B cell (primary cell): ENCODE results near the gene NEAT1. TPM values are rescaled to one million over a fixed set of nuclear protein-coding genes. Genes with fewer than 3 reads are reported as not detected.

Experiments
- ATAC-seq: fragments of 200-7000 bp; cut with Tn5 transposase; one replicate; pipeline ENCODE4 v1.10.0; 2021; ENCODE audit warnings: low read depth, mild to moderate bottlenecking, moderate number of reproducible peaks, moderate library complexity
- CTCF ChIA-PET: fragments of 350-600 bp; sonication (Branson Sonifier 250); formaldehyde crosslinking; loops from one replicate; lab custom pipeline; 2021; ENCODE audit warnings: antibody characterized with exemption, inconsistent platforms; lab: Charles Lee
- POLR2A ChIA-PET: fragments of 350-600 bp; sonication (Branson Sonifier 250); formaldehyde crosslinking; loops from one replicate; lab custom pipeline; 2021; ENCODE audit warnings: antibody characterized with exemption; lab: Charles Lee
- DNase-seq: peaks from one replicate; pipeline ENCODE4 v3.0.0; 2013
- H2AFZ ChIP-seq: 2 replicates; pipeline ENCODE4 v1.6.1; 2012; ENCODE audit warnings: mild to moderate bottlenecking, low read depth, low read length; ENCODE audit not compliant: insufficient read depth, poor library complexity, severe bottlenecking
- H3K27ac ChIP-seq, 2 donors: 1 replicate in 1 of 2; 2 replicates in 1 of 2; pipeline ENCODE4 v1.5.1; 2012 to 2013; ENCODE audit warnings: low read length in 2 of 2, mild to moderate bottlenecking in 2 of 2, moderate library complexity in 1 of 2
- H3K27me3 ChIP-seq, 4 experiments: fragments of 200-600 bp in 1 of 4; sonication (generic) in 1 of 4; replicated peaks in 1 of 4; 1 replicate in 2 of 4; 2 replicates in 2 of 4; pipeline versions ENCODE4 v1.6.1 to v1.7.0; 2013 to 2016; ENCODE audit warnings: low read length in 3 of 4, mild to moderate bottlenecking in 2 of 4, mixed read lengths in 1 of 4, moderate library complexity in 1 of 4; ENCODE audit not compliant: insufficient read depth in 4 of 4, control insufficient read depth in 3 of 4; ENCODE audit errors: control extremely low read depth in 1 of 4
- H3K36me3 ChIP-seq, 2 experiments: replicated peaks in 1 of 2; 1 replicate in 1 of 2; 2 replicates in 1 of 2; pipeline versions ENCODE4 v1.6.1 to v1.7.1; 2013; ENCODE audit warnings: low read length in 1 of 2; ENCODE audit not compliant: insufficient read depth in 2 of 2, control insufficient read depth in 1 of 2; ENCODE audit errors: control extremely low read depth in 1 of 2, extremely low read depth in 1 of 2
- H3K4me1 ChIP-seq, 2 donors: fragments of 200-600 bp in 1 of 2; sonication (generic) in 1 of 2; 1 replicate in 1 of 2; 2 replicates in 1 of 2; pipeline versions ENCODE4 v1.5.1 to v1.6.1; 2013 to 2017; ENCODE audit warnings: low read length in 2 of 2; ENCODE audit not compliant: control insufficient read depth in 2 of 2, insufficient read depth in 2 of 2
- H3K4me2 ChIP-seq: replicated peaks from 2 replicates; pipeline ENCODE3; 2012; ENCODE audit warnings: mild to moderate bottlenecking, low read depth, low read length; ENCODE audit not compliant: poor library complexity, severe bottlenecking
- H3K4me3 ChIP-seq, 5 experiments: fragments of 200-600 bp in 1 of 5; sonication (generic) in 1 of 5; 1 replicate in 3 of 5; 2 replicates in 2 of 5; pipeline versions ENCODE4 v1.5.1 to v1.7.0; 2011 to 2016; ENCODE audit warnings: low read length in 4 of 5, mild to moderate bottlenecking in 4 of 5, low read depth in 2 of 5, control low read depth in 1 of 5, moderate library complexity in 1 of 5; ENCODE audit not compliant: insufficient read depth in 1 of 5; ENCODE audit errors: control extremely low read depth in 1 of 5, extremely low read depth in 1 of 5
- H3K79me2 ChIP-seq: fragments of 200-600 bp; sonication (generic); one replicate; pipeline ENCODE4 v1.6.0; 2016; ENCODE audit warnings: low read length; ENCODE audit not compliant: control insufficient read depth, insufficient read depth
- H3K9ac ChIP-seq: fragments of 200-600 bp; sonication (generic); 2 replicates; pipeline ENCODE4 v1.6.1; 2017; ENCODE audit warnings: mild to moderate bottlenecking, low read length, moderate library complexity
- H3K9me3 ChIP-seq, 3 donors: one replicate each; pipeline versions ENCODE4 v1.6.1 to v1.7.1; 2013; ENCODE audit warnings: low read length in 2 of 3; ENCODE audit not compliant: control insufficient read depth in 2 of 3, insufficient read depth in 1 of 3; ENCODE audit errors: control extremely low read depth in 1 of 3
- H4K20me1 ChIP-seq: 2 replicates; pipeline ENCODE4 v1.6.0; 2012; ENCODE audit warnings: mild to moderate bottlenecking, low read length; ENCODE audit not compliant: insufficient read depth, control insufficient read depth, poor library complexity, severe bottlenecking
- H3K27ac Mint-ChIP-seq: one replicate; pipeline ENCODE4 v1.8.0; 2021; ENCODE audit warnings: mixed read lengths
- H3K27me3 Mint-ChIP-seq: one replicate; pipeline ENCODE4 v1.8.0; 2021; ENCODE audit warnings: mixed read lengths
- H3K4me1 Mint-ChIP-seq: one replicate; pipeline ENCODE4 v1.8.0; 2021; ENCODE audit warnings: mixed read lengths
- H3K4me3 Mint-ChIP-seq: one replicate; pipeline ENCODE4 v1.8.0; 2021; ENCODE audit warnings: mixed read lengths
- H3K9me3 Mint-ChIP-seq: one replicate; pipeline ENCODE4 v1.8.0; 2022; ENCODE audit warnings: mixed read lengths; ENCODE audit not compliant: insufficient read depth
- EZH2 ChIP-seq: IDR thresholded peaks from 2 replicates; pipeline ENCODE4 v1.6.1; 2012; ENCODE audit warnings: borderline replicate concordance, low read depth, mild to moderate bottlenecking, moderate library complexity, low read length; ENCODE audit not compliant: insufficient read depth, poor library complexity, severe bottlenecking
- WGBS: methylation state at CpG from one replicate; pipeline ENCODE4 v1.1.5; 2013; ENCODE audit warnings: missing lambda C conversion rate; ENCODE audit not compliant: insufficient coverage; 5-methylcytosine and 5-hydroxymethylcytosine counted together
- intact Hi-C: fragments of 100-400 bp; cut with micrococcal nuclease; formaldehyde crosslinking; loops from one replicate; pipeline ENCODE4 v1.10.0; 2022
- polyA plus RNA-seq: library from polyadenylated mRNA; depleted of rRNA; stranded (reverse); fragments of >200 nt; gene quantifications from 2 replicates; pipeline ENCODE4 v1.2.3, GENCODE V29; 2012
- small RNA-seq: library from RNA; depleted of rRNA; stranded (forward); fragments of <200 nt; gene quantifications from one replicate; pipeline ENCODE3, GENCODE V24; 2012; ENCODE audit warnings: low replicate concordance, low read depth; ENCODE audit not compliant: insufficient read length
- total RNA-seq, 2 donors: library from RNA; stranded (reverse); fragments of 120-200 nt in 1 of 2; gene quantifications; 1 replicate in 1 of 2; 2 replicates in 1 of 2; pipeline versions ENCODE4 v1.2.3 to v1.2.4, GENCODE V29; 2013 to 2022
- TF ChIP-seq, protein P1 (sequence below): fragments of 200-600 bp; IDR thresholded peaks from one replicate; pipeline ENCODE4 v1.8.0; 2022; ENCODE audit warnings: antibody characterized with exemption, mild to moderate bottlenecking

NEAT1 gene
- total and polyA plus RNA-seq, 2 donors (not counting 1 experiment from before 2014, with no cell fraction given): 66.7 to 1,642 TPM

DNA sequence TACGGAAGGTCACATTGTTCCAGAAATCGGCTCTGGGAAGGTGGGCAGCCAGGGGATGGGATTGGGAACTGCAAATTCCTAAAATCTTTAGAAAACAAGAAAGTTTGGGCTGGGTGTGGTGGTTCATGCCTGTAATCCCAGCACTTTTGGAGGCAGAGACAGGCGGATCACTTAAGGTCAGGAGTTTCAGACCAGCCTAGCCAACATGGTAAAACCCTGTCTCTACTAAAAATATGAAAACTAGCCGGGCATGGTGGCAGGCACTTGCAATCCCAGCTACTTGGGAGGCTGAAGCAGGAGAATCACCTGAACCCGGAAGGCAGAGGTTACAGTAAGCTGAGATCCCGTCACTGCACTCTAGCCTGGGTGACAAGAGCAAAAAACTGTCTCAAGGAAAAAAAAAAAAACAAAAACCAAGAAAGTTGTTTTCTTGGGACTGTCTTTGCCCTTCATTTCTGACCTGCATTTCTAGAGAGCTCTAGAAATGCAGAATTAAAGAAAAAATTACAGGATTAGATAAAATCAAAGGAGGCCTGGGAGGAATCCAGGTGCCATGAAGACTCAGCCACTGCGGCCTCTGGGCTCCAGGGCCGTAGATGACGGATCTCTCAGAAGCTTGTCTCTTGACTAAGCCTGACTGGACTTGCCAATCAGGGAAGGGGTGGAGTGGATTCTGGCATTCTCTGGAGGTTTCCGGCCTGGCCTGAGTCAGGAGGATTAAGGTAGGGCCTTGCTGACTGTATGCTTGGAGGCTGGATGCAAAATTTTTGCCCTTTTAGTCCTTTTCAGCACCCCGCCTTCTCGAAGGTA is 71.0 kb downstream of the NEAT1 start:
- no peaks in the 10 kb centered on the region for H3K36me3 ChIP-seq
- intact Hi-C loops: no loop called here
- 78% methylated on average over 10 of the region's 12 CpGs for WGBS
- H3K4me3 Mint-ChIP-seq: peak overlapping the region; percentile 73
- H3K79me2 ChIP-seq: peaks cover 75% of the 10 kb centered on the region
- H2AFZ ChIP-seq: peak overlapping the region; percentile 22
- peak overlapping the region; percentile 5 to 52 for H3K27ac ChIP-seq
- H3K4me2 ChIP-seq: peak overlapping the region; percentile 57
- DNase-seq (peak; percentile 16), ATAC-seq (no peak)
- no peak overlapping the region for H3K4me3 ChIP-seq
- peaks cover 67% of the 10 kb centered on the region for H3K4me1 Mint-ChIP-seq
- ChIA-PET CTCF (interaction anchor here (0.6 to 3.2 kb wide), 9 partner anchors 9 to 134 kb away, joined by 3 to 25 read pairs (median 4); no protein-coding TSS in a partner anchor), POLR2A (interaction anchor here (0.6 to 20.7 kb wide), 9 partner anchors 8 to 103 kb away, joined by 3 to 1159 read pairs (median 6); partner anchors contain the start of gene NEAT1)
- no peaks in the 10 kb centered on the region for H3K27me3 Mint-ChIP-seq
- TF ChIP-seq EZH2: no peak
- TF ChIP-seq, protein P1, sequence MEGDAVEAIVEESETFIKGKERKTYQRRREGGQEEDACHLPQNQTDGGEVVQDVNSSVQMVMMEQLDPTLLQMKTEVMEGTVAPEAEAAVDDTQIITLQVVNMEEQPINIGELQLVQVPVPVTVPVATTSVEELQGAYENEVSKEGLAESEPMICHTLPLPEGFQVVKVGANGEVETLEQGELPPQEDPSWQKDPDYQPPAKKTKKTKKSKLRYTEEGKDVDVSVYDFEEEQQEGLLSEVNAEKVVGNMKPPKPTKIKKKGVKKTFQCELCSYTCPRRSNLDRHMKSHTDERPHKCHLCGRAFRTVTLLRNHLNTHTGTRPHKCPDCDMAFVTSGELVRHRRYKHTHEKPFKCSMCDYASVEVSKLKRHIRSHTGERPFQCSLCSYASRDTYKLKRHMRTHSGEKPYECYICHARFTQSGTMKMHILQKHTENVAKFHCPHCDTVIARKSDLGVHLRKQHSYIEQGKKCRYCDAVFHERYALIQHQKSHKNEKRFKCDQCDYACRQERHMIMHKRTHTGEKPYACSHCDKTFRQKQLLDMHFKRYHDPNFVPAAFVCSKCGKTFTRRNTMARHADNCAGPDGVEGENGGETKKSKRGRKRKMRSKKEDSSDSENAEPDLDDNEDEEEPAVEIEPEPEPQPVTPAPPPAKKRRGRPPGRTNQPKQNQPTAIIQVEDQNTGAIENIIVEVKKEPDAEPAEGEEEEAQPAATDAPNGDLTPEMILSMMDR: no peak
- no peak overlapping the region for H3K9ac ChIP-seq
- H4K20me1 ChIP-seq: no peaks in the 10 kb centered on the region
- peak overlapping the region; percentile 94 for H3K27ac Mint-ChIP-seq
- H3K27me3 ChIP-seq: no peaks in the 10 kb centered on the region
- H3K4me1 ChIP-seq: peaks cover 51 to 78% of the 10 kb centered on the region in 2 donors
- H3K9me3 ChIP-seq: no peaks in the 10 kb centered on the region
- H3K9me3 Mint-ChIP-seq: no peaks in the 10 kb centered on the region

Small RNA genes within 50 kb of the gene (small RNA-seq; reads per million reads assigned to genes)
- gene RF01684: not detected

Other genes starting within 250 kb of the NEAT1 start
- 192 and 202 TPM in 2 replicates for gene CAPN1, start 240.9 kb upstream of the NEAT1 start, total RNA-seq
- gene CAPN1, start 240.9 kb upstream of the NEAT1 start, polyA plus RNA-seq: 175 and 192 TPM in 2 replicates
- 28.7 and 33.2 TPM in 2 replicates for gene POLA2, start 160.8 kb upstream of the NEAT1 start, total RNA-seq
- gene POLA2, start 160.8 kb upstream of the NEAT1 start, polyA plus RNA-seq: 11.0 and 13.0 TPM in 2 replicates
- gene CDC42EP2, start 107.9 kb upstream of the NEAT1 start, total RNA-seq: 1.1 and 1.5 TPM in 2 replicates
- 0.69 TPM in 1 of 2 replicates, not detected in the other for gene CDC42EP2, start 107.9 kb upstream of the NEAT1 start, polyA plus RNA-seq
- 122 and 124 TPM in 2 replicates for gene DPF2, start 88.9 kb upstream of the NEAT1 start, total RNA-seq
- gene DPF2, start 88.9 kb upstream of the NEAT1 start, polyA plus RNA-seq: 40.9 and 66.8 TPM in 2 replicates
- gene TIGD3, start 68.0 kb upstream of the NEAT1 start, total RNA-seq: 6.1 and 7.5 TPM in 2 replicates
- 2.7 and 3.8 TPM in 2 replicates for gene TIGD3, start 68.0 kb upstream of the NEAT1 start, polyA plus RNA-seq
- gene SLC25A45, start 40.2 kb upstream of the NEAT1 start, total RNA-seq: 16.4 and 18.2 TPM in 2 replicates
- 50.8 and 80.6 TPM in 2 replicates for gene SLC25A45, start 40.2 kb upstream of the NEAT1 start, polyA plus RNA-seq
- gene FRMD8, start 36.2 kb upstream of the NEAT1 start, total RNA-seq: 73.6 and 82.5 TPM in 2 replicates
- gene FRMD8, start 36.2 kb upstream of the NEAT1 start, polyA plus RNA-seq: 35.1 and 44.3 TPM in 2 replicates
- 32,417 and 34,445 TPM in 2 replicates for gene MALAT1, start 76.2 kb downstream of the NEAT1 start, total RNA-seq
- gene MALAT1, start 76.2 kb downstream of the NEAT1 start, polyA plus RNA-seq: 461 and 646 TPM in 2 replicates
- 72.3 and 85.5 TPM in 2 replicates for gene SCYL1, start 102.3 kb downstream of the NEAT1 start, total RNA-seq
- 76.1 and 76.5 TPM in 2 replicates for gene SCYL1, start 102.3 kb downstream of the NEAT1 start, polyA plus RNA-seq
- gene LTBP3, start 135.6 kb downstream of the NEAT1 start, total RNA-seq: 69.0 and 69.7 TPM in 2 replicates
- gene LTBP3, start 135.6 kb downstream of the NEAT1 start, polyA plus RNA-seq: 65.1 and 84.8 TPM in 2 replicates
- gene ZNRD2, start 147.7 kb downstream of the NEAT1 start, total RNA-seq: 22.1 and 24.0 TPM in 2 replicates
- 98.0 and 112 TPM in 2 replicates for gene ZNRD2, start 147.7 kb downstream of the NEAT1 start, polyA plus RNA-seq
- gene FAM89B, start 149.7 kb downstream of the NEAT1 start, total RNA-seq: 29.7 and 30.4 TPM in 2 replicates
- 35.1 and 50.2 TPM in 2 replicates for gene FAM89B, start 149.7 kb downstream of the NEAT1 start, polyA plus RNA-seq
- gene EHBP1L1, start 153.3 kb downstream of the NEAT1 start, total RNA-seq: 202 and 224 TPM in 2 replicates
- 279 and 313 TPM in 2 replicates for gene EHBP1L1, start 153.3 kb downstream of the NEAT1 start, polyA plus RNA-seq
- gene KCNK7, start 173.0 kb downstream of the NEAT1 start, total RNA-seq: 3.5 and 3.9 TPM in 2 replicates
- gene KCNK7, start 173.0 kb downstream of the NEAT1 start, polyA plus RNA-seq: 2.2 and 5.8 TPM in 2 replicates
- 97.2 and 99.7 TPM in 2 replicates for gene MAP3K11, start 191.4 kb downstream of the NEAT1 start, total RNA-seq
- 40.7 and 67.3 TPM in 2 replicates for gene MAP3K11, start 191.4 kb downstream of the NEAT1 start, polyA plus RNA-seq
- 61.4 and 61.5 TPM in 2 replicates for gene PCNX3, start 193.0 kb downstream of the NEAT1 start, total RNA-seq
- 56.1 and 62.8 TPM in 2 replicates for gene PCNX3, start 193.0 kb downstream of the NEAT1 start, polyA plus RNA-seq
- gene SIPA1, start 215.3 kb downstream of the NEAT1 start, total RNA-seq: 448 and 461 TPM in 2 replicates
- gene SIPA1, start 215.3 kb downstream of the NEAT1 start, polyA plus RNA-seq: 308 and 314 TPM in 2 replicates
- 154 and 160 TPM in 2 replicates for gene RELA, start 240.1 kb downstream of the NEAT1 start, total RNA-seq
- gene RELA, start 240.1 kb downstream of the NEAT1 start, polyA plus RNA-seq: 124 and 188 TPM in 2 replicates